Breast epithelium (tissue), 3 donors: Measurements from ENCODE around the gene TREML4.

ENCODE experiments used
- CTCF ChIP-seq, 3 donors: fragments of 450-650 bp; IDR thresholded peaks; one replicate each; pipeline ENCODE4 v1.5.1; 2016 to 2017; ENCODE audit warnings: antibody characterized with exemption in 3 of 3, mild to moderate bottlenecking in 3 of 3, moderate library complexity in 3 of 3
- POLR2A ChIP-seq: fragments of 450-650 bp; IDR thresholded peaks from one replicate; pipeline ENCODE4 v1.6.1; 2016; ENCODE audit warnings: antibody characterized with exemption, mild to moderate bottlenecking, moderate library complexity
- POLR2AphosphoS5 ChIP-seq, 3 donors: sonication (generic); formaldehyde crosslinking; IDR thresholded peaks; one replicate each; pipeline ENCODE4 v1.6.1; 2017; ENCODE audit warnings: antibody characterized with exemption in 3 of 3

- TF ChIP-seq POLR2AphosphoS5 (IDR thresholded peaks at IDR 0.05), result no peak
- no peak for TF ChIP-seq POLR2A
- no peak for TF ChIP-seq CTCF (IDR thresholded peaks at IDR 0.05)
Observed at GRCh38 chr6:41275489-41275888, 47.3 kb downstream of the TREML4 start.
